ENCODE results near the gene PARM1. TPM values are rescaled to one million over a fixed set of nuclear protein-coding genes. Genes with fewer than 3 reads are reported as not detected.

PARM1 gene
- 100 to 1,000 TPM in 1 of 2 donors, 10 to 100 TPM in 1; 94.5 to 113 TPM for total RNA-seq
- long read RNA-seq, donor 1, full-length matches to known transcripts, result 22 of 49 reads
- long read RNA-seq, donor 1, partial matches to known transcripts, result 24 of 49 reads
- long read RNA-seq, donor 1, other reads (novel, unspliced or antisense), result 3 of 49 reads
- long read RNA-seq, donor 2, full-length matches to known transcripts, result 125 of 189 reads
- long read RNA-seq, donor 2, partial matches to known transcripts, result 22 of 189 reads
- long read RNA-seq, donor 2, other reads (novel, unspliced or antisense), result 42 of 189 reads

GRCh38 chr4:74932832-74933561 lies at the start of gene PARM1:
Gene PARM1 (plus strand): TSS chr4:74933116. CDS start chr4:74933328, 212 bp downstream.
- peak; percentile 98 for DNase-seq (ENCODE audit: low spot score)
- intact Hi-C loops (cut with DNase I), result loop anchor here (5.0 to 10.0 kb wide), 3 partner anchors 352 to 559 kb away; no protein-coding TSS in a partner anchor

GRCh38 chr4:74884266-74884665 lies 48.6 kb upstream of the PARM1 start:
- no peak for DNase-seq (ENCODE audit: low spot score)
- intact Hi-C loops (cut with DNase I), result no loop called here

- DNase-seq (ENCODE audit: low spot score), result no peak
- intact Hi-C loops (cut with DNase I), result no loop called here
These were observed 46.4 kb upstream of the PARM1 start for GRCh38 chr4:74886484-74886883.

GRCh38 chr4:74890341-74890740 lies 42.6 kb upstream of the PARM1 start:
- DNase-seq (ENCODE audit: low spot score), result no peak
- intact Hi-C loops (cut with DNase I), result no loop called here

- intact Hi-C loops (cut with DNase I), result no loop called here
These were observed 41.9 kb upstream of the PARM1 start for GRCh38 chr4:74891037-74891436.

GRCh38 chr4:74893171-74893570 lies 39.7 kb upstream of the PARM1 start:
- intact Hi-C loops (cut with DNase I), result no loop called here

More at GRCh38 chr4:74891037-74891436, 41.9 kb upstream of the PARM1 start:
- DNase-seq (ENCODE audit: low spot score), result no peak

GRCh38 chr4:74896595-74896994 lies 36.3 kb upstream of the PARM1 start:
- intact Hi-C loops (cut with DNase I), result no loop called here
- no peak for DNase-seq (ENCODE audit: low spot score)

More at GRCh38 chr4:74893171-74893570, 39.7 kb upstream of the PARM1 start:
- DNase-seq (ENCODE audit: low spot score), result no peak

- intact Hi-C loops (cut with DNase I), result no loop called here
These were observed 35.5 kb upstream of the PARM1 start for GRCh38 chr4:74897386-74897785.

GRCh38 chr4:74900862-74901261 lies 32.1 kb upstream of the PARM1 start:
- intact Hi-C loops (cut with DNase I), result no loop called here
- DNase-seq (ENCODE audit: low spot score), result no peak

More at GRCh38 chr4:74897386-74897785, 35.5 kb upstream of the PARM1 start:
- no peak for DNase-seq (ENCODE audit: low spot score)

- no peak for DNase-seq (ENCODE audit: low spot score)
- intact Hi-C loops (cut with DNase I), result no loop called here
These were observed 28.3 kb upstream of the PARM1 start for GRCh38 chr4:74904509-74905065.

GRCh38 chr4:74906771-74907170 lies 26.1 kb upstream of the PARM1 start:
- no peak for DNase-seq (ENCODE audit: low spot score)

GRCh38 chr4:74919783-74920182 lies 13.1 kb upstream of the PARM1 start:
- intact Hi-C loops (cut with DNase I), result no loop called here
- DNase-seq (ENCODE audit: low spot score), result no peak

More at GRCh38 chr4:74906771-74907170, 26.1 kb upstream of the PARM1 start:
- intact Hi-C loops (cut with DNase I), result no loop called here

GRCh38 chr4:74920704-74921103 lies 12.2 kb upstream of the PARM1 start:
- intact Hi-C loops (cut with DNase I), result no loop called here

GRCh38 chr4:74921490-74921889 lies 11.4 kb upstream of the PARM1 start:
- intact Hi-C loops (cut with DNase I), result no loop called here
- DNase-seq (ENCODE audit: low spot score), result no peak

More at GRCh38 chr4:74920704-74921103, 12.2 kb upstream of the PARM1 start:
- DNase-seq (ENCODE audit: low spot score), result no peak

GRCh38 chr4:74926007-74926406 lies 6.9 kb upstream of the PARM1 start:
- no peak for DNase-seq (ENCODE audit: low spot score)
- intact Hi-C loops (cut with DNase I), result no loop called here

GRCh38 chr4:74930162-74930561 lies 2.8 kb upstream of the PARM1 start:
- intact Hi-C loops (cut with DNase I), result loop anchor here (5.0 to 10.0 kb wide), 3 partner anchors 355 to 562 kb away; no protein-coding TSS in a partner anchor

GRCh38 chr4:74931376-74931775 lies 1.5 kb upstream of the PARM1 start:
- no peak for DNase-seq (ENCODE audit: low spot score)
- intact Hi-C loops (cut with DNase I), result loop anchor here (5.0 to 10.0 kb wide), 3 partner anchors 353 to 561 kb away; no protein-coding TSS in a partner anchor

More at GRCh38 chr4:74930162-74930561, 2.8 kb upstream of the PARM1 start:
- DNase-seq (ENCODE audit: low spot score), result no peak

- intact Hi-C loops (cut with DNase I), result loop anchor here (5.0 to 10.0 kb wide), 3 partner anchors 353 to 560 kb away; no protein-coding TSS in a partner anchor
- DNase-seq (ENCODE audit: low spot score), result no peak
These were observed 906 bp upstream of the PARM1 start for GRCh38 chr4:74932010-74932409.

GRCh38 chr4:74933562-74934015 lies 673 bp downstream of the PARM1 start:
- intact Hi-C loops (cut with DNase I), result loop anchor here (5.0 to 10.0 kb wide), 3 partner anchors 351 to 559 kb away; no protein-coding TSS in a partner anchor
- DNase-seq (ENCODE audit: low spot score), result peak; percentile 87
